ENCODE data around the gene GALC. TPM values are rescaled to one million over a fixed set of nuclear protein-coding genes. Genes with fewer than 3 reads are reported as not detected.

The GALC gene
- total RNA-seq, 1 experiment from 2014 or later = 10.7 TPM

DNA sequence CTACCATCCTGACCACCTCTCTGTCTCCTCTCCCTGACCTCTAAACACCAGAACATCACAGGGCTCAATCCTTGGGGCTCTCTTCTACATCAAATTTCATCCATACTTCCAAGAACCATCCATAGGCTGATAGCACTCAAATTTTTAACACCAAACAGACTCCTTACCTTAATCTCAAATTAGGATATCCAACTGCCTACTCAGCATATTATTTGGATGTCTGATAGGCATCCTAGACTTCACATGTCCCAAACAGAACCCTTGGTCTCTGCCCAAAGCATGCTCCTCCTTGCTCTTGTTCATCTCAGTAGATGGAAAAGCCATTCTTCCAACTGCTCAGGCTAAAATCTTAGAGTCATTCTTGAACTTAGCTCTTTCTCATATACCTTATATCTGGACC, 91.3 kb downstream of the GALC start (continued):
- TF ChIP-seq ATF6 (CRISPR knock-in tag; IDR thresholded peaks at IDR 0.05) (no peak), CREB1 (CRISPR knock-in tag; IDR thresholded peaks at IDR 0.05) (no peak), ZNF396 (CRISPR knock-in tag; IDR thresholded peaks at IDR 0.05; ENCODE audit: borderline replicate concordance) (no peak)
- TF ChIP-seq, protein P1, sequence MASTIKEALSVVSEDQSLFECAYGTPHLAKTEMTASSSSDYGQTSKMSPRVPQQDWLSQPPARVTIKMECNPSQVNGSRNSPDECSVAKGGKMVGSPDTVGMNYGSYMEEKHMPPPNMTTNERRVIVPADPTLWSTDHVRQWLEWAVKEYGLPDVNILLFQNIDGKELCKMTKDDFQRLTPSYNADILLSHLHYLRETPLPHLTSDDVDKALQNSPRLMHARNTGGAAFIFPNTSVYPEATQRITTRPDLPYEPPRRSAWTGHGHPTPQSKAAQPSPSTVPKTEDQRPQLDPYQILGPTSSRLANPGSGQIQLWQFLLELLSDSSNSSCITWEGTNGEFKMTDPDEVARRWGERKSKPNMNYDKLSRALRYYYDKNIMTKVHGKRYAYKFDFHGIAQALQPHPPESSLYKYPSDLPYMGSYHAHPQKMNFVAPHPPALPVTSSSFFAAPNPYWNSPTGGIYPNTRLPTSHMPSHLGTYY (CRISPR knock-in tag; IDR thresholded peaks at IDR 0.05) = no peak

- no peak overlapping the region for H3K4me3 Mint-ChIP-seq
- 0 out of 2 replicates have a peak, but pooled peaks cover 4% of the 10 kb centered on the region for H3K9me3 Mint-ChIP-seq
- no peaks in the 10 kb centered on the region for H3K4me1 Mint-ChIP-seq
- ATAC-seq = no peak
- ChIA-PET POLR2A (no interaction called here), CTCF (no interaction called here)
- H3K36me3 Mint-ChIP-seq = no peaks in the 10 kb centered on the region
- TF ChIP-seq ZNF138 (CRISPR knock-in tag; conservative IDR thresholded peaks at IDR 0.05) (no peak), OVOL2 (CRISPR knock-in tag; IDR thresholded peaks at IDR 0.05; ENCODE audit: borderline replicate concordance) (no peak)
- TF ChIP-seq, protein P2, sequence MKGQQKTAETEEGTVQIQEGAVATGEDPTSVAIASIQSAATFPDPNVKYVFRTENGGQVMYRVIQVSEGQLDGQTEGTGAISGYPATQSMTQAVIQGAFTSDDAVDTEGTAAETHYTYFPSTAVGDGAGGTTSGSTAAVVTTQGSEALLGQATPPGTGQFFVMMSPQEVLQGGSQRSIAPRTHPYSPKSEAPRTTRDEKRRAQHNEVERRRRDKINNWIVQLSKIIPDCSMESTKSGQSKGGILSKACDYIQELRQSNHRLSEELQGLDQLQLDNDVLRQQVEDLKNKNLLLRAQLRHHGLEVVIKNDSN (CRISPR knock-in tag; IDR thresholded peaks at IDR 0.05) = no peak
- TF ChIP-seq, protein P3, sequence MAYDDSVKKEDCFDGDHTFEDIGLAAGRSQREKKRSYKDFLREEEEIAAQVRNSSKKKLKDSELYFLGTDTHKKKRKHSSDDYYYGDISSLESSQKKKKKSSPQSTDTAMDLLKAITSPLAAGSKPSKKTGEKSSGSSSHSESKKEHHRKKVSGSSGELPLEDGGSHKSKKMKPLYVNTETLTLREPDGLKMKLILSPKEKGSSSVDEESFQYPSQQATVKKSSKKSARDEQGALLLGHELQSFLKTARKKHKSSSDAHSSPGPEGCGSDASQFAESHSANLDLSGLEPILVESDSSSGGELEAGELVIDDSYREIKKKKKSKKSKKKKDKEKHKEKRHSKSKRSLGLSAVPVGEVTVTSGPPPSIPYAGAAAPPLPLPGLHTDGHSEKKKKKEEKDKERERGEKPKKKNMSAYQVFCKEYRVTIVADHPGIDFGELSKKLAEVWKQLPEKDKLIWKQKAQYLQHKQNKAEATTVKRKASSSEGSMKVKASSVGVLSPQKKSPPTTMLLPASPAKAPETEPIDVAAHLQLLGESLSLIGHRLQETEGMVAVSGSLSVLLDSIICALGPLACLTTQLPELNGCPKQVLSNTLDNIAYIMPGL (CRISPR knock-in tag; IDR thresholded peaks at IDR 0.05) = no peak
- no peaks in the 10 kb centered on the region for H3K27me3 Mint-ChIP-seq (ENCODE audit: low read depth)
- no peak for DNase-seq (ENCODE audit: low spot score)
- no peak overlapping the region for H3K27ac Mint-ChIP-seq
These were observed 91.7 kb downstream of the GALC start for GRCh38 chr14:87901236-87901635.

DNA sequence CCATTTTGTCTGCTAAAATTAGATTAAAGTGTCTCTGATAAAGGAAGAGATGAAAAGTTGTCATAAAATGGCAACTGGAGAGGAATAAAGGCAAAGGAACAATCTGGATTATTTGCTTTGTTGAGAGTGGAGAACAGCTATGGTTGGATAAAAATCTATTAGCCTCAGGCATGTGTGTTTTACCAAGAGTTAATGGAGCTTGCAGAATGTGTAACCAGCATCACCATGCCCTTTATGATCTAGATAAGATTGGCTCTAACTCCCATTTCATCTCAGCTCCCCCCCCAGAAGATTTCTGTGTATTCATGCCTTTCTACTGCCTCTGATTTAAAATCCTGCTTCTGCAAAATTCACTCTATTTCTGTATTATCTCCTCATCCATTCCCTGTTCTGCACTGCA, 93.8 kb downstream of the GALC start:
- Mint-ChIP-seq H3K27me3 (ENCODE audit: low read depth) (no peaks in the 10 kb centered on the region), H3K4me1 (no peaks in the 10 kb centered on the region), H3K27ac (no peak overlapping the region), H3K36me3 (no peaks in the 10 kb centered on the region), H3K9me3 (0 out of 2 replicates have a peak, but pooled peaks cover 4% of the 10 kb centered on the region), H3K4me3 (no peak overlapping the region)
- CTCF ChIA-PET = interaction anchor here (0.8 to 1.1 kb wide), 2 partner anchors 94 to 154 kb away, joined by 3 to 5 read pairs; no protein-coding TSS in a partner anchor
- DNase-seq (ENCODE audit: low spot score) (no peak), ATAC-seq (no peak)
- TF ChIP-seq ZNF423 (CRISPR knock-in tag; IDR thresholded peaks at IDR 0.05) = no peak
- TF ChIP-seq, protein P4, sequence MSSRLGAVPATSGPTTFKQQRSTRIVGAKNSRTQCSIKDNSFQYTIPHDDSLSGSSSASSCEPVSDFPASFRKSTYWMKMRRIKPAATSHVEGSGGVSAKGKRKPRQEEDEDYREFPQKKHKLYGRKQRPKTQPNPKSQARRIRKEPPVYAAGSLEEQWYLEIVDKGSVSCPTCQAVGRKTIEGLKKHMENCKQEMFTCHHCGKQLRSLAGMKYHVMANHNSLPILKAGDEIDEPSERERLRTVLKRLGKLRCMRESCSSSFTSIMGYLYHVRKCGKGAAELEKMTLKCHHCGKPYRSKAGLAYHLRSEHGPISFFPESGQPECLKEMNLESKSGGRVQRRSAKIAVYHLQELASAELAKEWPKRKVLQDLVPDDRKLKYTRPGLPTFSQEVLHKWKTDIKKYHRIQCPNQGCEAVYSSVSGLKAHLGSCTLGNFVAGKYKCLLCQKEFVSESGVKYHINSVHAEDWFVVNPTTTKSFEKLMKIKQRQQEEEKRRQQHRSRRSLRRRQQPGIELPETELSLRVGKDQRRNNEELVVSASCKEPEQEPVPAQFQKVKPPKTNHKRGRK (CRISPR knock-in tag; IDR thresholded peaks at IDR 0.05; ENCODE audit: borderline replicate concordance) = no peak
- TF ChIP-seq, protein P5, sequence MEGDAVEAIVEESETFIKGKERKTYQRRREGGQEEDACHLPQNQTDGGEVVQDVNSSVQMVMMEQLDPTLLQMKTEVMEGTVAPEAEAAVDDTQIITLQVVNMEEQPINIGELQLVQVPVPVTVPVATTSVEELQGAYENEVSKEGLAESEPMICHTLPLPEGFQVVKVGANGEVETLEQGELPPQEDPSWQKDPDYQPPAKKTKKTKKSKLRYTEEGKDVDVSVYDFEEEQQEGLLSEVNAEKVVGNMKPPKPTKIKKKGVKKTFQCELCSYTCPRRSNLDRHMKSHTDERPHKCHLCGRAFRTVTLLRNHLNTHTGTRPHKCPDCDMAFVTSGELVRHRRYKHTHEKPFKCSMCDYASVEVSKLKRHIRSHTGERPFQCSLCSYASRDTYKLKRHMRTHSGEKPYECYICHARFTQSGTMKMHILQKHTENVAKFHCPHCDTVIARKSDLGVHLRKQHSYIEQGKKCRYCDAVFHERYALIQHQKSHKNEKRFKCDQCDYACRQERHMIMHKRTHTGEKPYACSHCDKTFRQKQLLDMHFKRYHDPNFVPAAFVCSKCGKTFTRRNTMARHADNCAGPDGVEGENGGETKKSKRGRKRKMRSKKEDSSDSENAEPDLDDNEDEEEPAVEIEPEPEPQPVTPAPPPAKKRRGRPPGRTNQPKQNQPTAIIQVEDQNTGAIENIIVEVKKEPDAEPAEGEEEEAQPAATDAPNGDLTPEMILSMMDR (IDR thresholded peaks at IDR 0.05) = no peak
- TF ChIP-seq EMX1 (CRISPR knock-in tag; IDR thresholded peaks at IDR 0.05) = no peak
- no peak for TF ChIP-seq PRRX2 (CRISPR knock-in tag; IDR thresholded peaks at IDR 0.05)
- no peak for TF ChIP-seq ZNF416 (CRISPR knock-in tag; IDR thresholded peaks at IDR 0.05)
- no peak for TF ChIP-seq RELA (CRISPR knock-in tag; IDR thresholded peaks at IDR 0.05; ENCODE audit: borderline replicate concordance)
- no peak for TF ChIP-seq FOXJ3 (CRISPR knock-in tag; IDR thresholded peaks at IDR 0.05; ENCODE audit: borderline replicate concordance)
- TF ChIP-seq MLX (CRISPR knock-in tag; IDR thresholded peaks at IDR 0.05) = no peak
- no peak for TF ChIP-seq ZBTB43 (CRISPR knock-in tag; IDR thresholded peaks at IDR 0.05)
- TF ChIP-seq ZNF121 (CRISPR knock-in tag; IDR thresholded peaks at IDR 0.05) = no peak
- TF ChIP-seq, protein P6, sequence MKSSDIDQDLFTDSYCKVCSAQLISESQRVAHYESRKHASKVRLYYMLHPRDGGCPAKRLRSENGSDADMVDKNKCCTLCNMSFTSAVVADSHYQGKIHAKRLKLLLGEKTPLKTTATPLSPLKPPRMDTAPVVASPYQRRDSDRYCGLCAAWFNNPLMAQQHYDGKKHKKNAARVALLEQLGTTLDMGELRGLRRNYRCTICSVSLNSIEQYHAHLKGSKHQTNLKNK (CRISPR knock-in tag; IDR thresholded peaks at IDR 0.05) = no peak
- POLR2A ChIA-PET = no interaction called here

Measured in WTC11 (cell line).